HepG2 (cell line): Measurements from ENCODE around the gene CLDN11. TPM values are rescaled to one million over a fixed set of nuclear protein-coding genes. Genes with fewer than 3 reads are reported as not detected.

Source experiments
- BHLHE40 ChIP-seq: IDR thresholded peaks from 2 replicates; pipeline ENCODE4 v1.6.1; 2011; ENCODE audit warnings: low read length, improper control_type of control experiment
- MBNL3 ChIP-seq: fragments of 250-450 bp; sonication (Bioruptor Pico); conservative IDR thresholded peaks from 2 replicates; pipeline ENCODE4 v1.8.0; 2022; ENCODE audit warnings: mild to moderate bottlenecking, inconsistent platforms
- MLX ChIP-seq: IDR thresholded peaks from 2 replicates; pipeline ENCODE4 v1.6.1; 2016
- STAT5B ChIP-seq: sonication (generic); formaldehyde crosslinking; IDR thresholded peaks from 2 replicates; pipeline ENCODE4 v1.4.0; 2020; ENCODE audit warnings: missing genetic modification reagents
- ZNF230 ChIP-seq: sonication (generic); formaldehyde crosslinking; IDR thresholded peaks from 2 replicates; pipeline ENCODE4 v1.4.0; 2020; ENCODE audit warnings: mild to moderate bottlenecking, missing genetic modification reagents
- ZNF318 ChIP-seq: sonication (generic); formaldehyde crosslinking; IDR thresholded peaks from 2 replicates; pipeline ENCODE4 v1.4.0; 2020; ENCODE audit warnings: mild to moderate bottlenecking, missing genetic modification reagents
- ZNF589 ChIP-seq: sonication (generic); formaldehyde crosslinking; conservative IDR thresholded peaks from 2 replicates; pipeline ENCODE4 v1.8.0; 2022; ENCODE audit warnings: mild to moderate bottlenecking, moderate library complexity, missing genetic modification reagents
- polyA plus RNA-seq, 8 experiments: library from polyadenylated mRNA; depleted of rRNA in 3 of 8; stranded (reverse) in 7 of 8; unstranded in 1 of 8; fragments of >200 nt; fragmentation: Illumina TruSeq in 4 of 8; extraction: Trizol in 4 of 8; gene quantifications; 2 replicates each; pipeline versions ENCODE4 v1.2.1 to v1.2.3, GENCODE V29; 2011 to 2016; ENCODE audit warnings: low read depth in 4 of 8, missing spikeins in 1 of 8, mixed read lengths in 1 of 8; ENCODE audit not compliant: insufficient read depth in 1 of 8
- total RNA-seq, 5 experiments: library from RNA; depleted of rRNA; stranded (reverse); fragments of >200 nt; fragmentation: Illumina TruSeq; extraction: Trizol; gene quantifications; 2 replicates each; pipeline ENCODE4 v1.2.3, GENCODE V29; 2016; ENCODE audit warnings: low read depth in 1 of 5
- TF ChIP-seq, protein P1 (sequence below): sonication (generic); formaldehyde crosslinking; IDR thresholded peaks from 2 replicates; pipeline ENCODE4 v1.4.0; 2020; ENCODE audit warnings: missing genetic modification reagents, borderline replicate concordance
- TF ChIP-seq, protein P2 (sequence below): sonication (generic); formaldehyde crosslinking; IDR thresholded peaks from 2 replicates; pipeline ENCODE4 v1.4.0; 2020; ENCODE audit warnings: missing genetic modification reagents
- TF ChIP-seq, protein P3 (sequence below): sonication (generic); formaldehyde crosslinking; IDR thresholded peaks from 2 replicates; pipeline ENCODE4 v1.8.1; 2023; ENCODE audit warnings: missing genetic modification reagents, inconsistent platforms, borderline replicate concordance

Gene CLDN11
- total and polyA plus RNA-seq, 2 of the 13 experiments (the other 11 are each of a cell fraction or from before 2014, with no cell fraction given) = 4.2 to 4.9 TPM

DNA sequence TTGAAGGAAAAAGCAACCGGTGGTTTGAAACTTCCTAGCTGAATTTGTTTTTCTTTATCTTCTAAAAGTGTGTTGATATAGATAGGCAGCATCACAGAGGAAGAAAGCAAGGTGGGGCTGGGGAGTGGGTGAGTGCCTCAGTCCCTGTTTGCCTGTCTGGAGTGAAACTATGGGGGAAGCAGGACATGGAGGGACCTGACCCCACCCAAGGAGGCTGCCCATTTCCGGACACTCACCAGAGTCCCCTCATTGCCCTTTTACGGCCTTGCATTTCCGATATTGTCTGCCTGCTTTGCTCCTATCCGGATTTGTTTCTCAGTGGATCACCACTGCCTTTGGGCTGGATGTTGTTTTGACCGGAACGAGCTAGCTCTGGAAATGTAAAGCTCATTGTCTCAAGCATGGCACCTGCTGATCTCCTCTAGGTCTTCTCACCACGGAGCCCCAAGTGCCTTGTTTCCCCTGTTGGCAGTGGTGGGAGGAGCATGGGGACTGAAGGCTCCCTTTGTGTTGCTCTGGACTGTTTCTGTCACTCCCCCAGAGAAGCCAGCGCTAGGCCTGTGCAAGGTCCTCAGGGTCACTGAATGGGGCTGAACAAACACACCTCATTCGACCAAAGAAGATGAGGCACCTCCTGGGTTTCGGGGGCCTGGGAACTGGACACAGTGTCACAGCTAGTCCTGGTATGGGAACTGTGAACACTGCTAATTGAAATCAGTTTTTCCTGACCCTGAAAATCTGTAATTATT is 7.0 kb downstream of the CLDN11 start (continued):
- TF ChIP-seq, protein P1, sequence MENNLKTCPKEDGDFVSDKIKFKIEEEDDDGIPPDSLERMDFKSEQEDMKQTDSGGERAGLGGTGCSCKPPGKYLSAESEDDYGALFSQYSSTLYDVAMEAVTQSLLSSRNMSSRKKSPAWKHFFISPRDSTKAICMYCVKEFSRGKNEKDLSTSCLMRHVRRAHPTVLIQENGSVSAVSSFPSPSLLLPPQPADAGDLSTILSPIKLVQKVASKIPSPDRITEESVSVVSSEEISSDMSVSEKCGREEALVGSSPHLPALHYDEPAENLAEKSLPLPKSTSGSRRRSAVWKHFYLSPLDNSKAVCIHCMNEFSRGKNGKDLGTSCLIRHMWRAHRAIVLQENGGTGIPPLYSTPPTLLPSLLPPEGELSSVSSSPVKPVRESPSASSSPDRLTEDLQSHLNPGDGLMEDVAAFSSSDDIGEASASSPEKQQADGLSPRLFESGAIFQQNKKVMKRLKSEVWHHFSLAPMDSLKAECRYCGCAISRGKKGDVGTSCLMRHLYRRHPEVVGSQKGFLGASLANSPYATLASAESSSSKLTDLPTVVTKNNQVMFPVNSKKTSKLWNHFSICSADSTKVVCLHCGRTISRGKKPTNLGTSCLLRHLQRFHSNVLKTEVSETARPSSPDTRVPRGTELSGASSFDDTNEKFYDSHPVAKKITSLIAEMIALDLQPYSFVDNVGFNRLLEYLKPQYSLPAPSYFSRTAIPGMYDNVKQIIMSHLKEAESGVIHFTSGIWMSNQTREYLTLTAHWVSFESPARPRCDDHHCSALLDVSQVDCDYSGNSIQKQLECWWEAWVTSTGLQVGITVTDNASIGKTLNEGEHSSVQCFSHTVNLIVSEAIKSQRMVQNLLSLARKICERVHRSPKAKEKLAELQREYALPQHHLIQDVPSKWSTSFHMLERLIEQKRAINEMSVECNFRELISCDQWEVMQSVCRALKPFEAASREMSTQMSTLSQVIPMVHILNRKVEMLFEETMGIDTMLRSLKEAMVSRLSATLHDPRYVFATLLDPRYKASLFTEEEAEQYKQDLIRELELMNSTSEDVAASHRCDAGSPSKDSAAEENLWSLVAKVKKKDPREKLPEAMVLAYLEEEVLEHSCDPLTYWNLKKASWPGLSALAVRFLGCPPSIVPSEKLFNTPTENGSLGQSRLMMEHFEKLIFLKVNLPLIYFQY (CRISPR knock-in tag) = no peak
- TF ChIP-seq MLX (no peak), ZNF230 (CRISPR knock-in tag) (no peak), ZNF318 (no peak), ZNF589 (no peak), BHLHE40 (no peak), MBNL3 (CRISPR knock-in tag) (no peak), STAT5B (CRISPR knock-in tag) (no peak)
- TF ChIP-seq, protein P2, sequence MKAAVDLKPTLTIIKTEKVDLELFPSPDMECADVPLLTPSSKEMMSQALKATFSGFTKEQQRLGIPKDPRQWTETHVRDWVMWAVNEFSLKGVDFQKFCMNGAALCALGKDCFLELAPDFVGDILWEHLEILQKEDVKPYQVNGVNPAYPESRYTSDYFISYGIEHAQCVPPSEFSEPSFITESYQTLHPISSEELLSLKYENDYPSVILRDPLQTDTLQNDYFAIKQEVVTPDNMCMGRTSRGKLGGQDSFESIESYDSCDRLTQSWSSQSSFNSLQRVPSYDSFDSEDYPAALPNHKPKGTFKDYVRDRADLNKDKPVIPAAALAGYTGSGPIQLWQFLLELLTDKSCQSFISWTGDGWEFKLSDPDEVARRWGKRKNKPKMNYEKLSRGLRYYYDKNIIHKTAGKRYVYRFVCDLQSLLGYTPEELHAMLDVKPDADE (CRISPR knock-in tag) = no peak
- TF ChIP-seq, protein P3, sequence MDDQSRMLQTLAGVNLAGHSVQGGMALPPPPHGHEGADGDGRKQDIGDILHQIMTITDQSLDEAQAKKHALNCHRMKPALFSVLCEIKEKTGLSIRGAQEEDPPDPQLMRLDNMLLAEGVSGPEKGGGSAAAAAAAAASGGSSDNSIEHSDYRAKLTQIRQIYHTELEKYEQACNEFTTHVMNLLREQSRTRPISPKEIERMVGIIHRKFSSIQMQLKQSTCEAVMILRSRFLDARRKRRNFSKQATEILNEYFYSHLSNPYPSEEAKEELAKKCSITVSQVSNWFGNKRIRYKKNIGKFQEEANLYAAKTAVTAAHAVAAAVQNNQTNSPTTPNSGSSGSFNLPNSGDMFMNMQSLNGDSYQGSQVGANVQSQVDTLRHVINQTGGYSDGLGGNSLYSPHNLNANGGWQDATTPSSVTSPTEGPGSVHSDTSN = no peak
